Measurements from ENCODE around the gene PDE8B.

The PDE8B gene

GRCh38 chr5:77189421-77189820 is 21.1 kb upstream of the PDE8B start:
- no peak for DNase-seq (ENCODE audit: low read depth in 2 of 2, low spot score in 1 of 2)

GRCh38 chr5:77192441-77193050 is 17.9 kb upstream of the PDE8B start:
- DNase-seq (ENCODE audit: low read depth in 2 of 2, low spot score in 1 of 2), result no peak

DNA sequence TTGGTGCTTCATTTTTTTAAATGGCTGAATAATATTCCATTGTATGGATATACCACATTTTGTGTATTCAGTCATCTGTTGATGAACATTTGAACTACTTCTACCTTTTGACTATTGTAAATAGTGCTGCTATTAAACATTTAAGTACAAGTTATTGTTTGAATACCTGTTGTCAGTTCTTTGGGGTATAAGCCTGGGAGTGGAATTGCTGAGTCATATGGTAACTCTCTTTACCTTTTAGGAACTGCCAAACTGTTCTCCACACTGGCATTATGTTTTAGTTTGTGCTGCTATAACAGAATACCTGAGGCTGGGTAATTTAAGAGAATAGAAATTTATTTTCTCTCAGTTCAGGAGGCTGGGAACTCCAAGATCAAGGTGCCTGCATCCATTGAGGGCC is 15.7 kb upstream of the PDE8B start:
- no peak for DNase-seq (ENCODE audit: low read depth in 2 of 2, low spot score in 1 of 2)

DNA sequence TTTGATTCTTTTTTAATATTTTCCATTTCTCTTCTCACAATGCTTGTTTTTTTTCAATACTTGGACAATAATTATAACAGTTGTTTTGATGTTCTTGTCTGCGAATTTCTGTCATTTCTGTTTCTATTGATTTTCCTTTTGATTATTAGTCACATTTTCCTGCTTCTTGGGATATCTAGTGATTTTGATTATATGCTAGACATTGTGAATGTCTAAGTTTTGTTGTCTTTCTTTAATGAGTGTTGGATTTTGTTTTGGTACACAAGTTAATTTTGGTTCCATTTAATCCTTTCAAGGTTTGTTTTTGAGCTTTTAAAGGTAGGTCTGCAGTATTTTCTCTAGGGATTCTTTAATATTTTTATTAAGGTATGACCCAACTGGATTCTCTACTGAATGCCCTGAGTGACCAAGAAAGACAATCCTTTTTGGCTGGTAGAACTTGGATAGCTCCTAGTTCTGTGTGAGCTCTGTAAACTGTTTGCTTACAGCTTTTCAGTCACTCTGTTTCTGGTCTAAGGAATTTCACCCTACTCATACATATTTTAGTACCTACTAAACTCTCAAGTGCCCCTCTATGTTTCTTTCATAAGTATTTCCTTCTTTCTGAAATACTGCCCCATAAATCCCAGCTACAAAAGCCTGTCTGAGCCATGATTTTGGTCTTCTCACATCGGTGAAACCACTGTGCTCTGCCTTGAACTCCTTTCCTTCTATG is 12.5 kb upstream of the PDE8B start:
- no peak for DNase-seq (ENCODE audit: low read depth in 2 of 2, low spot score in 1 of 2)

GRCh38 chr5:77200663-77201062 is 9.8 kb upstream of the PDE8B start:
- DNase-seq (ENCODE audit: low read depth in 2 of 2, low spot score in 1 of 2), result no peak

DNA sequence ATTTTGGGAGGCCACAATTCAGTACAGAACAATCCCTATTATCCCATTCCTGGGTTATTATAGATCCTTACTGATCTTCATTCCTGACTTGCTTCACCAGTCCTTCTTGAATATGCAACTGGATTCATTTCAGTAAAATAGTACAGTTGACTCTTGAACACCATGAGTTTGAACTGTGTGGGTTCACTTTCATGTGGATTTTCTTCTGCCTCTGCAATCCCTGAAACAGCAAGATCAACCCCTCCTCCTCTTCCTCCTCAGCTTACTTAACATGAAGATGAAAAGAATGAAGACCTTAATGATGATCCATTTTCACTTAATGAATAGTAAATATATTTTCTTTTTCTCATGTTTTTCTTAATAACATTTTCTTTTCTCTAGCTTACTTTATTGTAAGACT is 8.3 kb upstream of the PDE8B start:
- no peak for DNase-seq (ENCODE audit: low read depth in 2 of 2, low spot score in 1 of 2)

DNA sequence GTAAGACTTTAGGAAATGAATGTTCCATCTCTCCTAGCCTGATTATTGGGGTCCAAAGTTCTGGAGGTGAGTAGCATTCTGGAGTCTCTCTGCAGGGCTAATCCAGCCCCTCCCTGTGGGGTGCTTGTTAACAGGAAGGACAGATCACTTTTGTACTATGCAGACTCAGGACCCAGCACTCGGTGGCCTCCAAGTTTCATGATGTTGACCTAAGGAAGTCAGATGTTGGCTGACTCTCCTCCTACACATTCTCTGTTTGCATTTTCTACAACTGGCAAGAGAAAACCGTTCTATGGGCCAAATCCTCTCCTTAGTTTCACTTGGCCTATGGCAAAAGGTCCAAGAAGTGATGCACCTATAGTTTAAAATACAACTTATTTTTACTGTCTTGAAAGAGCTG is 5.5 kb upstream of the PDE8B start:
- no peak for DNase-seq (ENCODE audit: low read depth in 2 of 2, low spot score in 1 of 2)

DNA sequence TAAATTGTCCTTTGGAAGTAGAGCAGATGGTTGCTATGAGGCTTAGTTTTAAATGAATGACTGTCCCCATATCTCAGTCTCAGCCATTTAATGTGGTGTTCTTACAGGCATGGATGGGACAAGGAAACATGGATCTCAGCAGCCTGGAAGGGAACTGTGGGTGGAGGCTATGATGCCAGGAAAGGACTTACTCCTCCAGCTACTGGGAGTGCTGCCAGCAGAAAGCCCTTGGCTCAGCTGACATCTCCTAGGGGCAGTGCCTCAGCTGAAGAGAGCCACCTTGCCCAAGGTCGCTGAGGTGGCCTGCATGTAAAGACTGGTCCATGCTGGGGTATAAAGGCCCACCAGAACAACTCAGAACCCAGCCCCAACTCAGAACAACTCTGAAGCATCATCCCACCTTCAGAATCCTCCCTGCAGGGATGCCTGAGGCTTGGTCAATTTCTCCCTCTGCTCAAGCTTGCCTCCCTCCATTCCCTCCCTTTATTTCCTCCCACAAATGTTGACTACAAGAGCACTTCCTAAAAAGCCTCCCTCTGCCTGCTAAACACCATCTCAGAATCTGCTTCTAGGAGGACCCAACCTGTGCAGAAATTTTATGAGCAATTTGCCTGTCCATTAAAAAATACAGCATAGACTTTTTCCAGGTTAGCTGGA is 1.8 kb upstream of the PDE8B start:
- no peak for DNase-seq (ENCODE audit: low read depth in 2 of 2, low spot score in 1 of 2)

- DNase-seq (ENCODE audit: low read depth in 2 of 2, low spot score in 1 of 2), result no peak
These were observed 887 bp upstream of the PDE8B start for GRCh38 chr5:77209495-77210090.

DNA sequence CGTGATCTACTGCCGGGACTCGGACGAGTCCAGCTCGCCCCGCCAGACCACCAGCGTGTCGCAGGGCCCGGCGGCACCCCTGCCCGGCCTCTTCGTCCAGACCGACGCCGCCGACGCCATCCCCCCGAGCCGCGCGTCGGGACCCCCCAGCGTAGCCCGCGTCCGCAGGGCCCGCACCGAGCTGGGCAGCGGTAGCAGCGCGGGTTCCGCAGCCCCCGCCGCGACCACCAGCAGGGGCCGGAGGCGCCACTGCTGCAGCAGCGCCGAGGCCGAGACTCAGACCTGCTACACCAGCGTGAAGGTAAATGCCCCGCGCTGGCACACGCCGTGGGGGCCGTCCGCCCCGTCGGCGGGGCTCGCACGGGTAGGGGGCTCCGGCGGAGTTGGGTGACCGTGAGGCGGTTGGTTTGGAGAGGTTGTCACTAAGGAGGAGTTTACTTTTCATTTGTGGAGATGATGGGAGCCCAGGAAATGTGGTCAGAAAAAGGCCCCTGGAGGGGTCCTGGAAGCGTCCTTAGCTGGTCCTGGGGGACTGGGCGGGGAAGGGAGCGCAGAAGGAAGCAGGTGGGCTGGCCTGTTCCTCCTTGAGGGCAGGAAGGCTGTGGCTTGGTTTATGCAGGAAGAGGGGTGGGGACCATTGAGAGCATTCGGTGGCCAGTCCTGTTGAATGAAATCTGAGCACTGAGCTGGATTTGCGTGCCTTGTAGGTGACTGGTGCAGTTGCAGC is 647 bp downstream of the PDE8B start:
- DNase-seq (ENCODE audit: low read depth in 2 of 2, low spot score in 1 of 2), result no peak

- no peak for DNase-seq (ENCODE audit: low read depth in 2 of 2, low spot score in 1 of 2)
These were observed 1.2 kb downstream of the PDE8B start for GRCh38 chr5:77211691-77212047.

DNA sequence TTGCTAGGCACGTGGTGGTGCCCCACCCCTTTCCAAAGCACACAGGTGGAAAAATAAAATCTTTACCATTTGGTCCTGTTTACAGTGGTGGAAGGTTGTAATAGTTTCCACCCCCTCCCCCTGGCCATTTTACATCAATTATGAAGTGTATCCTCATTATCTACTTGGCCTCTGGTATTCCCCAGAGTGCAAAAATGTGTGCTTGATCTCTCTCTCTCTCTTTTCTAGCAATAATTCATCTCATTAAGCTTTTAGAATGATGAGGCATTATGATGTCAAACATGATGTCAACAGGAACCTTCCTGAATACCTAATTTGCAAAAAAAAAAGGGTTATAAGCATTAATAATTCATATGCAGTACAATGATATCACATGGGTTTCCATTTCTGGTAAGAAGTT is 3.1 kb downstream of the PDE8B start:
- no peak for DNase-seq (ENCODE audit: low read depth in 2 of 2, low spot score in 1 of 2)

GRCh38 chr5:77214151-77214550 is 3.7 kb downstream of the PDE8B start:
- DNase-seq (ENCODE audit: low read depth in 2 of 2, low spot score in 1 of 2), result no peak

DNA sequence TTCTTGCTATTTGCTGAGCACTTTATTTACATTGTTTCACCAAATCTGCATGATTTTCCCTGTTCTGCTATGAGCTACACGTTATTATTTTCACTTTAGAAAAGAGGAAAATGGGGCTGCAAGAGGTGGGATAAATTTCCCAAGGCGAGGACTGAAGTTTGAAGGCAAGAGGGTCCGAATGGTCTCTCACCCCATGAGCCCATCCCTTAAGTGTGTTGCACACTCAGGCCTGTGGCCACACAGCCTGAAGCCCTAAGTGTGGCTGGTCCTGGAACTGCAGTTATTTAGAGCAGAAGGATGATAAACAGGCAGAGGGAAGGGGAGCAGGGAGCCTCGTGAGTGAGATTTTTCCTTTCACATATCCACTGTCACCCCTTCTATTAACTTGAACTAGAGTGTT is 7.8 kb downstream of the PDE8B start:
- no peak for DNase-seq (ENCODE audit: low read depth in 2 of 2, low spot score in 1 of 2)

DNA sequence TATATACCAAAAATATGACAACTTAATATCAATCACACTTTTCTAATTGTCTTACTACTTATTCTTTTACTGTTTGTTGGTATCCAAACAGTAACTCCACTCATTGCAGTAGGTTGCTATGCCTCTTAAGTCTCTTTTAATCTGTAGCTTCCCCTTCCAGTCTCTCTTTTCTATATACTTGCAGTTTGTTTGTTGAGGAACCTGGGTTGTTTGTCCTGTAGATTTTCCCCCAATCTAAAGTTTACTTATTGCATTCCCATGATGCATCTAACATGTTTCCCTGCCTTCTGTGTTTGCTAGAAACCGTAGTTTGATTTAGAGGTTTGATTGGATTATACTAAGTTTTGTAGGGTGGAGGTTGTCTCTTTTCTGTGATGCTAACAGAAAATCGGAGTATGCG is 10.6 kb downstream of the PDE8B start:
- DNase-seq (ENCODE audit: low read depth in 2 of 2, low spot score in 1 of 2), result no peak

- DNase-seq (ENCODE audit: low read depth in 2 of 2, low spot score in 1 of 2), result no peak
These were observed 12.2 kb downstream of the PDE8B start for GRCh38 chr5:77222722-77223121.

- DNase-seq (ENCODE audit: low read depth in 2 of 2, low spot score in 1 of 2), result no peak
These were observed 13.2 kb downstream of the PDE8B start for GRCh38 chr5:77223653-77224052.

DNA sequence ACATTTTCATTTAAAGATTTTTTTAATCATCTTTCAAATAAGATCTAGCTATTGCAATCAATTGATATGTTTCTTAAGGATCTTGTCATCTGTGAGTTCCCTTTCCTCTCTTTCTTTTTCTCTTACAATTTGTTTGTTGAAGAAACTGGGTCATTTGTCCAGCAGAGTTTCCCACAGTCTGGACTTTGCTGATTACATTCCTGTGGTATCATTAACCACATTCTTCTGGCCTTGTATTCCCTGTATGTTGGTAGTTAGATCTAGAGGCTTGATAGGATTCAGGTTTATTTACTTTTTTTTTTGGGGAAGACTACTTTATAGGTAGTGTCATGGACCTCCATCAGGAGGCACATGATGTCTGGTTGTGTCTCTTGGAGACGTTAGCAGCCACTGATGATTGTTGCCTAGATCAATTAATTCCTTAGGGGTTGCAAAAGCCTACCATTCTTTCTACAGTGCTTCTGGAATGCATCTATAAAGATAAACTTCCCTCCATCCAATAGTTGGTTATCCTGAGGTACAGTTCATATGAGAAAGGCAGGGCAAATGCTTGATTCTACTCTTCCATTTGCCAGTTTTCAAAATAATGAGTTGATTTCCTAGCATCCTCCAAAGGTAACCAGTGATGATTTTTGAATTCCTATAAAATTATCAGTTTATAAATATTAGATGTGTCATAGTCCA is 14.3 kb downstream of the PDE8B start:
- DNase-seq (ENCODE audit: low read depth in 2 of 2, low spot score in 1 of 2), result no peak

GRCh38 chr5:77225531-77225930 is 15.1 kb downstream of the PDE8B start:
- no peak for DNase-seq (ENCODE audit: low read depth in 2 of 2, low spot score in 1 of 2)

DNA sequence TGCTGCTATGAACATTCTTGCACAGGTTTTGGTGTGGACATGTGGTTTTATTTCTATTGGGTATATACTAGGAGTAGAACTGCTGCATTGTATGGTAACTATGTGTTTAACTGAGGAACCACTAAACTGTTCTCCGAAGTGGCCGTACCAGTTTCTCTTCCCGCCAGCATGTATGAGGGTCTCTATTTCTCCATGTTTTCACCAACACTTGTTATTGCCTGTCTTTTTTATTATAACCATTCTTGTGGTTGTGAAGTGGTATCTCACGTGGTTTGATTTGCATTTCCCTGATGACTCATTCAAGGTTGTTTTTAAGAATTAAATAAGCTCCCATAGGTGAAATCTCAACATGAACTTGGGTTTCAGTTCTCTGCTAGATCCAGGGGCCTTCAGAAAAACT is 19.4 kb downstream of the PDE8B start:
- DNase-seq (ENCODE audit: low read depth in 2 of 2, low spot score in 1 of 2), result no peak

All from stimulated activated CD8-positive, alpha-beta memory T cell treated with anti-CD3 and anti-CD28 coated beads, Interleukin-4, amount 100 ng/mL, for 4 hours (primary cell).